Natural killer cell (primary cell): ENCODE measurements around the gene VEGFB. TPM values are rescaled to one million over a fixed set of nuclear protein-coding genes. Genes with fewer than 3 reads are reported as not detected.
A peak's percentile ranks its signal among the peaks of the same experiment; 100 is the strongest.

ENCODE experiments used
- ATAC-seq, 3 donors: fragments of 150-1000 bp in 2 of 3; fragments of 200-7000 bp in 1 of 3; cut with Tn5 transposase; 1 replicate in 1 of 3; 2 replicates in 2 of 3; pipeline ENCODE4 v1.10.0; 2021; ENCODE audit warnings: mild to moderate bottlenecking in 2 of 3, moderate library complexity in 2 of 3
- DNase-seq, 2 donors: peaks; one replicate each; pipeline versions ENCODE4 v3.0.0 to v3.0.0-alpha.2; 2013 to 2021; ENCODE audit warnings: mixed read lengths in 1 of 2
- H3K27ac ChIP-seq: one replicate; pipeline ENCODE4 v1.5.1; 2013; ENCODE audit warnings: mild to moderate bottlenecking, low read length
- H3K27me3 ChIP-seq: one replicate; pipeline ENCODE4 v1.6.1; 2013; ENCODE audit warnings: low read length; ENCODE audit not compliant: control insufficient read depth, insufficient read depth
- H3K36me3 ChIP-seq: one replicate; pipeline ENCODE4 v1.6.1; 2013; ENCODE audit warnings: low read length; ENCODE audit not compliant: control insufficient read depth, insufficient read depth
- H3K4me1 ChIP-seq: one replicate; pipeline ENCODE4 v1.6.1; 2013; ENCODE audit warnings: low read length; ENCODE audit not compliant: control insufficient read depth, insufficient read depth
- H3K4me3 ChIP-seq: one replicate; pipeline ENCODE4 v1.5.1; 2013; ENCODE audit warnings: low read length
- H3K9me3 ChIP-seq: one replicate; pipeline ENCODE4 v1.6.1; 2013; ENCODE audit warnings: low read length; ENCODE audit not compliant: control insufficient read depth, insufficient read depth
- H3K27ac Mint-ChIP-seq, 2 donors: one replicate each; pipeline ENCODE4 v1.8.0; 2022; ENCODE audit warnings: mild to moderate bottlenecking in 2 of 2, mixed read lengths in 2 of 2, moderate library complexity in 1 of 2
- H3K27me3 Mint-ChIP-seq, 2 donors: one replicate each; pipeline ENCODE4 v1.8.0; 2022; ENCODE audit warnings: low read depth in 2 of 2, mixed read lengths in 2 of 2
- H3K36me3 Mint-ChIP-seq: one replicate; pipeline ENCODE4 v1.8.0; 2022; ENCODE audit warnings: mixed read lengths
- H3K4me1 Mint-ChIP-seq, 2 donors: one replicate each; pipeline ENCODE4 v1.8.0; 2022; ENCODE audit warnings: mixed read lengths in 2 of 2
- H3K4me3 Mint-ChIP-seq: one replicate; pipeline ENCODE4 v1.8.0; 2022; ENCODE audit warnings: mild to moderate bottlenecking, moderate library complexity, mixed read lengths
- H3K9me3 Mint-ChIP-seq, 2 donors: one replicate each; pipeline ENCODE4 v1.8.0; 2022; ENCODE audit warnings: mixed read lengths in 2 of 2
- CTCF ChIP-seq: fragments of 200-600 bp; IDR thresholded peaks from one replicate; pipeline ENCODE4 v1.8.0; 2022; ENCODE audit warnings: antibody characterized with exemption
- WGBS: methylation state at CpG from one replicate; pipeline ENCODE4 v1.1.7; 2013; ENCODE audit warnings: missing lambda C conversion rate; ENCODE audit not compliant: insufficient coverage; 5-methylcytosine and 5-hydroxymethylcytosine counted together
- intact Hi-C: fragments of 100-400 bp; cut with micrococcal nuclease; formaldehyde crosslinking; loops from one replicate; pipeline ENCODE4 v1.14.2; 2022
- total RNA-seq, 4 donors: library from RNA; stranded (reverse); fragments of 120-200 nt in 1 of 4; gene quantifications; one replicate each; pipeline versions ENCODE4 v1.2.3 to v1.2.4, GENCODE V29; 2013 to 2022

VEGFB gene
- 10 to 100 TPM; 30.7 to 38.7 (median 37.3) TPM for total RNA-seq
- 24.3 TPM for total RNA-seq (2013)

- no peak for TF ChIP-seq CTCF
- peaks cover 67% of the 10 kb centered on the region for H3K4me1 ChIP-seq
- intact Hi-C loops: no loop called here
- Mint-ChIP-seq H3K4me1 (peaks cover 13 to 33% of the 10 kb centered on the region in 2 donors), H3K9me3 (no peaks in the 10 kb centered on the region), H3K36me3 (no peaks in the 10 kb centered on the region), H3K27me3 (no peaks in the 10 kb centered on the region), H3K4me3 (peak within 1 kb of the TSS; percentile 84), H3K27ac (peak within 1 kb of the TSS; percentile 65 to 93)
- H3K4me3 ChIP-seq: peak within 1 kb of the TSS; percentile 53
- no peaks in the 10 kb centered on the region for H3K27me3 ChIP-seq
- no peaks in the 10 kb centered on the region for H3K9me3 ChIP-seq
- ATAC-seq: peak; percentile 58 to 77 (median 70)
- H3K36me3 ChIP-seq: peaks cover 5% of the 10 kb centered on the region
- DNase-seq: peak; percentile 61 to 84
- peak within 1 kb of the TSS; percentile 53 for H3K27ac ChIP-seq
- WGBS: 8% methylated on average over 58 of the region's 62 CpGs
These were observed at the start of gene VEGFB for GRCh38 chr11:64233913-64234586. Gene VEGFB (plus strand): TSS chr11:64234584. CDS start chr11:64234834, 250 bp downstream.

- H3K36me3 ChIP-seq: no peaks in the 10 kb centered on the region
- intact Hi-C loops: loop anchor here (1.0 to 5.0 kb wide), 3 partner anchors 56 to 132 kb away; partner anchors contain the start of genes CATSPERZ, FKBP2, PRDX5 and TRMT112
- peaks cover 20% of the 10 kb centered on the region for H3K4me1 ChIP-seq
- H3K27ac Mint-ChIP-seq: no peak overlapping the region
- no peak for TF ChIP-seq CTCF
- peak in 1 of 2 donors; percentile 59 for DNase-seq
- no peaks in the 10 kb centered on the region for H3K27me3 Mint-ChIP-seq
- peak in 1 of 3 donors; percentile 1 for ATAC-seq
- H3K4me3 Mint-ChIP-seq: peak overlapping the region; percentile 98
- no peaks in the 10 kb centered on the region for H3K27me3 ChIP-seq
- no peaks in the 10 kb centered on the region for H3K9me3 ChIP-seq
- H3K4me1 Mint-ChIP-seq: peaks cover 6 to 31% of the 10 kb centered on the region in 2 donors
- peak overlapping the region; percentile 66 for H3K27ac ChIP-seq
- peak overlapping the region; percentile 60 for H3K4me3 ChIP-seq
- no peaks in the 10 kb centered on the region for H3K9me3 Mint-ChIP-seq
- under 1% methylated on average over 52 of the region's 52 CpGs for WGBS
- H3K36me3 Mint-ChIP-seq: no peaks in the 10 kb centered on the region
These were observed 49.1 kb upstream of the VEGFB start for GRCh38 chr11:64185175-64185692.

- TF ChIP-seq CTCF: no peak
- no peaks in the 10 kb centered on the region for H3K36me3 Mint-ChIP-seq
- peaks cover 20% of the 10 kb centered on the region for H3K4me1 ChIP-seq
- DNase-seq: peak; percentile 96 to 100
- WGBS: under 1% methylated on average over 74 of the region's 74 CpGs
- no peaks in the 10 kb centered on the region for H3K9me3 Mint-ChIP-seq
- peak within 1 kb of the TSS; percentile 66 for H3K27ac ChIP-seq
- H3K36me3 ChIP-seq: no peaks in the 10 kb centered on the region
- peak within 1 kb of the TSS; percentile 98 for H3K4me3 Mint-ChIP-seq
- H3K9me3 ChIP-seq: no peaks in the 10 kb centered on the region
- intact Hi-C loops: loop anchor here (1.0 to 5.0 kb wide), 5 partner anchors 21 to 131 kb away; partner anchors contain the start of genes CATSPERZ, DNAJC4, FERMT3 and FKBP2
- peaks cover 6 to 31% of the 10 kb centered on the region in 2 donors for H3K4me1 Mint-ChIP-seq
- ATAC-seq: peak; percentile 85 to 95 (median 86)
- H3K27me3 ChIP-seq: no peaks in the 10 kb centered on the region
- H3K27ac Mint-ChIP-seq: no peak within 1 kb of the TSS
- H3K27me3 Mint-ChIP-seq: no peaks in the 10 kb centered on the region
- H3K4me3 ChIP-seq: peak within 1 kb of the TSS; percentile 60
These were observed 48.5 kb upstream of the VEGFB start, which contains the start of gene STIP1 for GRCh38 chr11:64185693-64186491. Gene STIP1 (plus strand): TSS chr11:64186171. CDS start chr11:64186262, 91 bp downstream.
